ENCODE data around the gene OR2Z1. TPM values are rescaled to one million over a fixed set of nuclear protein-coding genes. Genes with fewer than 3 reads are reported as not detected.

The OR2Z1 gene
- total RNA-seq (2021), result not detected in 2 replicates
- Bru-seq, nascent RNA, result not detected
- BruChase-seq, experiment 1, labeled RNA remaining after a 2-hour chase, result not detected
- BruChase-seq, experiment 2, labeled RNA remaining after a 6-hour chase, result not detected
- long read RNA-seq, result 0 reads

DNA sequence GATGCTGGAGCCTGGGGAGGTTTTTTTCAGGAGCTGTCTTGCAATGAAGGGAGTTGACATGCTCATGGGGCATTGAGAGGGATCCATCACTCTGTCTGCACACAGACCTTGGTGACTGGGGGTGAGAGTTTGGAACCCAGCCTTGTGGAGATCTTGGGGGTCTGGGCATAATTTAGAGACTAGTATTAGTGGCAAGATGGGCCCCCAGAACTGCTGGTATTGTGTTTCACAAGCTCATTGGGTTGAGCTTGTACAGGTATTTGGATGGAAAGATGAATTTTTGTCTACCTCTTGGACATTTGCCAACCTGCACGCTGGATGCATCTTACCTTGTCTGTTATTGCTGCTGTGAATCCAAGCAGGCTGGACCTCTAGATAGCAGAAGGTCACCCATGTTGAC lies at the start of gene OR2Z1:
Gene OR2Z1, plus strand, starts transcription at position 301 of the 400 bp plus-strand sequence. CDS start 9,395 bp downstream, outside the sequence.
- no peak for DNase-seq (ENCODE audit: low spot score)
- Histone ChIP-seq H3K36me3 (ENCODE audit: insufficient read depth, low read length, poor library complexity, severe bottlenecking) (no peaks in the 10 kb centered on the region), H3K27ac (ENCODE audit: low read depth, low read length, poor library complexity, severe bottlenecking) (no peak within 1 kb of the TSS), H3K27me3 (replicated peaks; ENCODE audit: insufficient read depth, low read depth, low read length, poor library complexity) (peaks cover 28% of the 10 kb centered on the region), H3K4me1 (ENCODE audit: insufficient read depth, low read length, poor library complexity, severe bottlenecking) (no peaks in the 10 kb centered on the region), H3K4me3 (ENCODE audit: low read depth, low read length, poor library complexity, severe bottlenecking) (no peak within 1 kb of the TSS), H3K9me3 (ENCODE audit: low read depth, low read length, poor library complexity, severe bottlenecking) (no peaks in the 10 kb centered on the region)
- TF ChIP-seq EZH2 (IDR thresholded peaks at IDR 0.05; ENCODE audit: borderline replicate concordance, low read depth, low read length, poor library complexity, severe bottlenecking), result no peak
- no peak for TF ChIP-seq CTCF (conservative IDR thresholded peaks at IDR 0.05; ENCODE audit: low read depth, low read length)
- POLR2A ChIA-PET (ENCODE audit: low non-redundant PET), result no interaction called here
- no TSS peak for BruUV-seq (replicated peaks)
- intact Hi-C loops (cut with micrococcal nuclease; ENCODE audit: unreplicated experiment), result no loop called here
- CTCF ChIA-PET, result no interaction called here

DNA sequence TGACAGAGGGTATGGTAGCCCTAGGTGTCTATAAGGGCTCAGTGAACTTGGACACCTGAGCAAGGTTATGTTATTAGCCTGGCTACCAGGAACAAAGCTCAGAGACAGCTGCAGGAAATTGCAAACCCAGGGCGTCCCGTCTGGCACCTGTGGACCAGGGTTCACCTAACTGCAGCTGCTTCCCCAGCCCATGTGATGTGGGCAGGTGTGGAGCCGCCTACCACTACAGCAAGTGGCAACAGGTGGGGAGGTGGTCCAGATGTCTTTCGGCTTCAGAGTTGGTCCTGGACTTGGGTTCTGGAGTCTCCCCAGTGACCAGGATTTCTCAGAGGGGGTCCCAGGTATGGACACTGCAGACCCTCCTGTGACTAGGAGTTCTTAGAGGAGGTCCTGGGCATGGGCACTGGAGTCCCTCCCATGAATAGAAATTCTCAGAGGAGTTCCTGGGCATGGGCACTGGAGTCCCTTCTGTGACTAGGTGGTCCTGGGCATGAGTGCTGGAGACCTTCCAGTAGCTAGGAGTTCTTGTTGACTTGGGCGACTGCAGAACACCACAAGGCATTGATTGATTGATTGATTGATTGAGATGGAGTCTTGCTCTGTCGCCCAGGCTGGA lies 48.0 kb upstream of the OR2Z1 start:
- DNase-seq (ENCODE audit: low spot score), result no peak
- Histone ChIP-seq H3K4me3 (ENCODE audit: low read depth, low read length, poor library complexity, severe bottlenecking) (no peak overlapping the region), H3K9me3 (ENCODE audit: low read depth, low read length, poor library complexity, severe bottlenecking) (no peaks in the 10 kb centered on the region), H3K27ac (ENCODE audit: low read depth, low read length, poor library complexity, severe bottlenecking) (no peak overlapping the region), H3K27me3 (replicated peaks; ENCODE audit: insufficient read depth, low read depth, low read length, poor library complexity) (peaks cover 6% of the 10 kb centered on the region), H3K36me3 (ENCODE audit: insufficient read depth, low read length, poor library complexity, severe bottlenecking) (no peaks in the 10 kb centered on the region), H3K4me1 (ENCODE audit: insufficient read depth, low read length, poor library complexity, severe bottlenecking) (no peaks in the 10 kb centered on the region)
- ChIA-PET POLR2A (ENCODE audit: low non-redundant PET) (no interaction called here), CTCF (no interaction called here)
- intact Hi-C loops (cut with micrococcal nuclease; ENCODE audit: unreplicated experiment), result no loop called here
- no peak for TF ChIP-seq CTCF (conservative IDR thresholded peaks at IDR 0.05; ENCODE audit: low read depth, low read length)
- no peak for TF ChIP-seq EZH2 (IDR thresholded peaks at IDR 0.05; ENCODE audit: borderline replicate concordance, low read depth, low read length, poor library complexity, severe bottlenecking)
- no TSS peak for BruUV-seq (replicated peaks)

GRCh38 chr19:8675066-8675465 lies 46.4 kb upstream of the OR2Z1 start:
- CTCF ChIA-PET, result no interaction called here
- Histone ChIP-seq H3K27ac (ENCODE audit: low read depth, low read length, poor library complexity, severe bottlenecking) (no peak overlapping the region), H3K9me3 (ENCODE audit: low read depth, low read length, poor library complexity, severe bottlenecking) (no peaks in the 10 kb centered on the region), H3K4me1 (ENCODE audit: insufficient read depth, low read length, poor library complexity, severe bottlenecking) (no peaks in the 10 kb centered on the region), H3K4me3 (ENCODE audit: low read depth, low read length, poor library complexity, severe bottlenecking) (no peak overlapping the region), H3K36me3 (ENCODE audit: insufficient read depth, low read length, poor library complexity, severe bottlenecking) (no peaks in the 10 kb centered on the region), H3K27me3 (replicated peaks; ENCODE audit: insufficient read depth, low read depth, low read length, poor library complexity) (peaks cover 6% of the 10 kb centered on the region)
- TF ChIP-seq CTCF (conservative IDR thresholded peaks at IDR 0.05; ENCODE audit: low read depth, low read length), result no peak
- TF ChIP-seq EZH2 (IDR thresholded peaks at IDR 0.05; ENCODE audit: borderline replicate concordance, low read depth, low read length, poor library complexity, severe bottlenecking), result no peak
- no TSS peak for BruUV-seq (replicated peaks)
- intact Hi-C loops (cut with micrococcal nuclease; ENCODE audit: unreplicated experiment), result no loop called here
- DNase-seq (ENCODE audit: low spot score), result no peak
- POLR2A ChIA-PET (ENCODE audit: low non-redundant PET), result no interaction called here

All from A673 (cell line).